ENCODE results near the gene PITRM1.

DNA sequence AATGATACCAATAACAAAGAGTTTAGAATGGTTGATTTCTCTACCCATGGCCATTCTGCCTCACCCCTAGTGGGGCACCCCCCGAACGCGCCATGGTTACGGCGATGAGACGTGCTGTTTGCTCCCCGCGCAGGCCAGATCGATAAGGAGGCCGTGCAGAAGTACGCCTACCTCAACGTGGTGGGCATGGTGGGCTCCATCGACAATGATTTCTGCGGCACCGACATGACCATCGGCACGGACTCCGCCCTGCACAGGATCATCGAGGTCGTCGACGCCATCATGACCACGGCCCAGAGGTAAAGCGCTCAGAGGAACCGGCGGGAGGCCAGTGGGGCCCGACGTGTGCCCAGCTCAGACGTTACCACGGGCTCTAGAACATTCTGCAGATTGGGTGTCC lies 68.9 kb downstream of the PITRM1 start:
- no peak for TF ChIP-seq CTCF (IDR thresholded peaks at IDR 0.05)
- no peak for TF ChIP-seq POLR2A (IDR thresholded peaks at IDR 0.05)

Measured in upper lobe of left lung (tissue), 4 donors.